Measurements from ENCODE around the gene UBASH3A.

- TF ChIP-seq, protein P1, sequence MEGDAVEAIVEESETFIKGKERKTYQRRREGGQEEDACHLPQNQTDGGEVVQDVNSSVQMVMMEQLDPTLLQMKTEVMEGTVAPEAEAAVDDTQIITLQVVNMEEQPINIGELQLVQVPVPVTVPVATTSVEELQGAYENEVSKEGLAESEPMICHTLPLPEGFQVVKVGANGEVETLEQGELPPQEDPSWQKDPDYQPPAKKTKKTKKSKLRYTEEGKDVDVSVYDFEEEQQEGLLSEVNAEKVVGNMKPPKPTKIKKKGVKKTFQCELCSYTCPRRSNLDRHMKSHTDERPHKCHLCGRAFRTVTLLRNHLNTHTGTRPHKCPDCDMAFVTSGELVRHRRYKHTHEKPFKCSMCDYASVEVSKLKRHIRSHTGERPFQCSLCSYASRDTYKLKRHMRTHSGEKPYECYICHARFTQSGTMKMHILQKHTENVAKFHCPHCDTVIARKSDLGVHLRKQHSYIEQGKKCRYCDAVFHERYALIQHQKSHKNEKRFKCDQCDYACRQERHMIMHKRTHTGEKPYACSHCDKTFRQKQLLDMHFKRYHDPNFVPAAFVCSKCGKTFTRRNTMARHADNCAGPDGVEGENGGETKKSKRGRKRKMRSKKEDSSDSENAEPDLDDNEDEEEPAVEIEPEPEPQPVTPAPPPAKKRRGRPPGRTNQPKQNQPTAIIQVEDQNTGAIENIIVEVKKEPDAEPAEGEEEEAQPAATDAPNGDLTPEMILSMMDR (IDR thresholded peaks at IDR 0.05; ENCODE audit: borderline replicate concordance, extremely low read depth, low read length, poor library complexity, severe bottlenecking), result no peak
- TF ChIP-seq EZH2 (IDR thresholded peaks at IDR 0.05; ENCODE audit: borderline replicate concordance, low read depth, low read length, severe bottlenecking), result no peak
These were observed 10.2 kb upstream of the UBASH3A start for GRCh38 chr21:42393443-42393950.
